ENCODE results near the gene PRICKLE2.

PRICKLE2 gene

GRCh38 chr3:64058566-64058965 is 166.7 kb downstream of the PRICKLE2 start:
- ChIA-PET POLR2A (no interaction called here), CTCF (interaction anchor here (0.6 kb wide), 1 partner anchor 12 kb away, joined by 3 read pairs; no protein-coding TSS in a partner anchor)
- Histone ChIP-seq H3K4me1 (ENCODE audit: control insufficient read depth, insufficient read depth, low read length) (no peaks in the 10 kb centered on the region), H3K36me3 (ENCODE audit: control insufficient read depth in 2 of 2, insufficient read depth in 1 of 2, low read length in 2 of 2) (no peaks in the 10 kb centered on the region), H3K4me3 (ENCODE audit: low read depth, low read length) (no peak overlapping the region), H3K27ac (ENCODE audit: extremely low read depth, low read depth, low read length) (no peak overlapping the region), H3K9me3 (ENCODE audit: control insufficient read depth, insufficient read depth, low read depth, low read length) (no peaks in the 10 kb centered on the region)
- TF ChIP-seq ZNF449 (tag by site-specific recombination; IDR thresholded peaks at IDR 0.05) = no peak
- no peak for TF ChIP-seq ZNF544 (tag by site-specific recombination; IDR thresholded peaks at IDR 0.05)
- TF ChIP-seq ZNF18 (tag by site-specific recombination; IDR thresholded peaks at IDR 0.05) = no peak
- TF ChIP-seq ZNF747 (tag by site-specific recombination; IDR thresholded peaks at IDR 0.05) = no peak
- TF ChIP-seq TSHZ1 (tag by site-specific recombination; IDR thresholded peaks at IDR 0.05; ENCODE audit: borderline replicate concordance) = no peak
- no peak for TF ChIP-seq PRDM1 (tag by site-specific recombination; IDR thresholded peaks at IDR 0.05)
- no peak for TF ChIP-seq ZEB2 (tag by site-specific recombination; IDR thresholded peaks at IDR 0.05)
- no peak for TF ChIP-seq REST (tag by site-specific recombination; IDR thresholded peaks at IDR 0.05)
- TF ChIP-seq ZBTB7A (tag by site-specific recombination; IDR thresholded peaks at IDR 0.05; ENCODE audit: low read depth) = no peak
- TF ChIP-seq ZNF426 (tag by site-specific recombination; IDR thresholded peaks at IDR 0.05) = no peak
- TF ChIP-seq KLF10 (tag by site-specific recombination; IDR thresholded peaks at IDR 0.05) = no peak
- TF ChIP-seq ZNF174 (tag by site-specific recombination; IDR thresholded peaks at IDR 0.05) = no peak
- no peak for TF ChIP-seq ZNF645 (tag by site-specific recombination; IDR thresholded peaks at IDR 0.05)
- TF ChIP-seq ZNF362 (tag by site-specific recombination; IDR thresholded peaks at IDR 0.05) = no peak
- no peak for TF ChIP-seq ZNF624 (tag by site-specific recombination; IDR thresholded peaks at IDR 0.05)
- TF ChIP-seq TCF7L2 (IDR thresholded peaks at IDR 0.05; ENCODE audit: borderline replicate concordance, low read depth, low read length) = no peak
- TF ChIP-seq ZNF518A (tag by site-specific recombination; conservative IDR thresholded peaks at IDR 0.05; ENCODE audit: low read depth) = no peak
- no peak for TF ChIP-seq ZNF121 (tag by site-specific recombination; IDR thresholded peaks at IDR 0.05)
- no peak for TF ChIP-seq ZNF184 (tag by site-specific recombination; IDR thresholded peaks at IDR 0.05)
- TF ChIP-seq ZIC2 (tag by site-specific recombination; IDR thresholded peaks at IDR 0.05) = no peak

All from HEK293 (cell line).